Mucosa of rectum (tissue), 2 donors: ENCODE measurements around the gene DENND2C.

Source experiments
- H3K27ac ChIP-seq, 2 donors: one replicate each; pipeline ENCODE4 v1.7.0; 2013; ENCODE audit warnings: inconsistent platforms in 2 of 2, low read depth in 2 of 2, low read length in 2 of 2
- H3K27me3 ChIP-seq, 2 donors: one replicate each; pipeline ENCODE4 v1.7.0; 2013; ENCODE audit warnings: low read length in 2 of 2; ENCODE audit not compliant: control insufficient read depth in 2 of 2, insufficient read depth in 2 of 2
- H3K36me3 ChIP-seq, 2 donors: one replicate each; pipeline ENCODE4 v1.7.0; 2013; ENCODE audit warnings: low read length in 2 of 2; ENCODE audit not compliant: control insufficient read depth in 2 of 2, insufficient read depth in 2 of 2
- H3K4me1 ChIP-seq, 2 donors: one replicate each; pipeline ENCODE4 v1.7.0; 2013; ENCODE audit warnings: low read length in 2 of 2, mild to moderate bottlenecking in 1 of 2; ENCODE audit not compliant: control insufficient read depth in 2 of 2, insufficient read depth in 2 of 2
- H3K4me3 ChIP-seq, 2 donors: one replicate each; pipeline ENCODE4 v1.7.0; 2013; ENCODE audit warnings: low read length in 2 of 2
- H3K9ac ChIP-seq, 2 donors: one replicate each; pipeline ENCODE4 v1.7.0; 2013; ENCODE audit warnings: low read length in 2 of 2, low read depth in 1 of 2, mild to moderate bottlenecking in 1 of 2
- H3K9me3 ChIP-seq, 2 donors: one replicate each; pipeline ENCODE4 v1.7.0; 2013; ENCODE audit warnings: low read length in 2 of 2; ENCODE audit not compliant: control insufficient read depth in 2 of 2
- donor health status: healthy.
- donor health status: Normal muscosa, but diverticular disease.

The DENND2C gene

GRCh38 chr1:114551400-114551799, 118.4 kb downstream of the DENND2C start:
- H3K36me3 ChIP-seq, result no peaks in the 10 kb centered on the region
- no peaks in the 10 kb centered on the region for H3K4me1 ChIP-seq
- H3K9me3 ChIP-seq, result no peaks in the 10 kb centered on the region
- H3K4me3 ChIP-seq, result no peak overlapping the region
- no peaks in the 10 kb centered on the region for H3K27me3 ChIP-seq
- H3K27ac ChIP-seq, result no peak overlapping the region
- H3K9ac ChIP-seq, result no peak overlapping the region

GRCh38 chr1:114550336-114550735, 119.5 kb downstream of the DENND2C start:
- Histone ChIP-seq H3K9me3 (no peaks in the 10 kb centered on the region), H3K27me3 (no peaks in the 10 kb centered on the region), H3K27ac (no peak overlapping the region), H3K36me3 (no peaks in the 10 kb centered on the region), H3K4me3 (no peak overlapping the region), H3K9ac (no peak overlapping the region), H3K4me1 (no peaks in the 10 kb centered on the region)

GRCh38 chr1:114549137-114549536, 120.7 kb downstream of the DENND2C start:
- H3K4me3 ChIP-seq, result no peak overlapping the region
- H3K9ac ChIP-seq, result no peak overlapping the region
- no peaks in the 10 kb centered on the region for H3K9me3 ChIP-seq
- H3K27ac ChIP-seq, result no peak overlapping the region
- no peaks in the 10 kb centered on the region for H3K4me1 ChIP-seq
- no peaks in the 10 kb centered on the region for H3K27me3 ChIP-seq
- no peaks in the 10 kb centered on the region for H3K36me3 ChIP-seq

GRCh38 chr1:114547076-114547475, 122.8 kb downstream of the DENND2C start:
- no peak overlapping the region for H3K9ac ChIP-seq
- no peaks in the 10 kb centered on the region for H3K9me3 ChIP-seq
- no peaks in the 10 kb centered on the region for H3K27me3 ChIP-seq
- no peak overlapping the region for H3K4me3 ChIP-seq
- H3K36me3 ChIP-seq, result no peaks in the 10 kb centered on the region
- H3K4me1 ChIP-seq, result no peaks in the 10 kb centered on the region
- no peak overlapping the region for H3K27ac ChIP-seq

- Histone ChIP-seq H3K9ac (no peak overlapping the region), H3K36me3 (no peaks in the 10 kb centered on the region), H3K4me3 (no peak overlapping the region), H3K4me1 (no peaks in the 10 kb centered on the region), H3K27ac (no peak overlapping the region), H3K27me3 (no peaks in the 10 kb centered on the region), H3K9me3 (no peaks in the 10 kb centered on the region)
Observed at GRCh38 chr1:114545796-114546195, 124.1 kb downstream of the DENND2C start.

GRCh38 chr1:114545315-114545714, 124.5 kb downstream of the DENND2C start:
- no peaks in the 10 kb centered on the region for H3K36me3 ChIP-seq
- H3K9me3 ChIP-seq, result no peaks in the 10 kb centered on the region
- H3K9ac ChIP-seq, result no peak overlapping the region
- no peak overlapping the region for H3K4me3 ChIP-seq
- H3K4me1 ChIP-seq, result no peaks in the 10 kb centered on the region
- no peak overlapping the region for H3K27ac ChIP-seq
- H3K27me3 ChIP-seq, result no peaks in the 10 kb centered on the region

- H3K36me3 ChIP-seq, result no peaks in the 10 kb centered on the region
- H3K9ac ChIP-seq, result no peak overlapping the region
- no peaks in the 10 kb centered on the region for H3K27me3 ChIP-seq
- H3K27ac ChIP-seq, result no peak overlapping the region
- no peak overlapping the region for H3K4me3 ChIP-seq
- H3K9me3 ChIP-seq, result no peaks in the 10 kb centered on the region
- H3K4me1 ChIP-seq, result no peaks in the 10 kb centered on the region
Observed at GRCh38 chr1:114540821-114541220, 129.0 kb downstream of the DENND2C start.

GRCh38 chr1:114540272-114540671, 129.6 kb downstream of the DENND2C start:
- no peaks in the 10 kb centered on the region for H3K4me1 ChIP-seq
- no peak overlapping the region for H3K27ac ChIP-seq
- H3K27me3 ChIP-seq, result no peaks in the 10 kb centered on the region
- H3K36me3 ChIP-seq, result no peaks in the 10 kb centered on the region
- no peak overlapping the region for H3K4me3 ChIP-seq
- no peak overlapping the region for H3K9ac ChIP-seq
- H3K9me3 ChIP-seq, result no peaks in the 10 kb centered on the region

GRCh38 chr1:114536043-114536442, 133.8 kb downstream of the DENND2C start:
- Histone ChIP-seq H3K9me3 (no peaks in the 10 kb centered on the region), H3K4me3 (no peak overlapping the region), H3K9ac (no peak overlapping the region), H3K36me3 (no peaks in the 10 kb centered on the region), H3K27ac (no peak overlapping the region), H3K4me1 (no peaks in the 10 kb centered on the region), H3K27me3 (no peaks in the 10 kb centered on the region)

GRCh38 chr1:114535401-114535800, 134.4 kb downstream of the DENND2C start:
- no peak overlapping the region for H3K27ac ChIP-seq
- no peak overlapping the region for H3K4me3 ChIP-seq
- no peaks in the 10 kb centered on the region for H3K9me3 ChIP-seq
- H3K9ac ChIP-seq, result no peak overlapping the region
- no peaks in the 10 kb centered on the region for H3K36me3 ChIP-seq
- no peaks in the 10 kb centered on the region for H3K27me3 ChIP-seq
- no peaks in the 10 kb centered on the region for H3K4me1 ChIP-seq
